Erythroblast (primary cell): ENCODE data around the gene GABRB2.

Source experiments
- GATA1 ChIP-seq: IDR thresholded peaks from 2 replicates; pipeline ENCODE4 v1.6.1; 2011; ENCODE audit warnings: low read depth, mild to moderate bottlenecking, control low read depth, low read length, moderate library complexity
- POLR2A ChIP-seq: IDR thresholded peaks from 2 replicates; pipeline ENCODE4 v1.6.1; 2011; ENCODE audit warnings: mild to moderate bottlenecking, low read length

DNA sequence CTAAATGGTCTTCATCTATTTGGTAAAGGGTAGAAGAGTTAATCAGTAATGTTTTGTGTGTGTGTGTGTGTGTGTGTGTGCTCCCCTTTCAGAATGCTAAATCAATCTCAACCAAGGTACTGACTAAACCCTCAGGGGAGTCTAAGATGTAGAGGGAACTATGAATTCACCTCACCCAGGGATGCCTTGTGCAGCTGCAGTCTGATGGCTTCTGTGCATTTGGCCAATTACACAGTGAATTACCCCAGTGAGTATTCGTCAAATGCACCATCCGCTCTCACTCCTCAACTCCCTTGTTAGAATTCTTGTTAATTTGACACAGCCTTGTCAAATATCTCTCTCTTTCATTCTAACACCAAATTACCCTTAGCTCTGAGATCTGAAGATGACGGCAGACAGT lies 234.6 kb downstream of the GABRB2 start:
- TF ChIP-seq POLR2A: no peak
- no peak for TF ChIP-seq GATA1
